HG03354 (cell line): ENCODE data around the gene SLC25A33.
"Not testable (repeated sequence)": the region's sequence is repeated elsewhere in the genome, so short reads cannot be mapped to it uniquely, and the experiment has no call there.

Experiments
- ATAC-seq: cut with Tn5 transposase; IDR thresholded peaks from one replicate; pipeline ENCODE4 v1.9.1; 2021; ENCODE audit warnings: mild to moderate bottlenecking; ENCODE audit not compliant: unreplicated experiment, poor library complexity, severe bottlenecking

The SLC25A33 gene

DNA sequence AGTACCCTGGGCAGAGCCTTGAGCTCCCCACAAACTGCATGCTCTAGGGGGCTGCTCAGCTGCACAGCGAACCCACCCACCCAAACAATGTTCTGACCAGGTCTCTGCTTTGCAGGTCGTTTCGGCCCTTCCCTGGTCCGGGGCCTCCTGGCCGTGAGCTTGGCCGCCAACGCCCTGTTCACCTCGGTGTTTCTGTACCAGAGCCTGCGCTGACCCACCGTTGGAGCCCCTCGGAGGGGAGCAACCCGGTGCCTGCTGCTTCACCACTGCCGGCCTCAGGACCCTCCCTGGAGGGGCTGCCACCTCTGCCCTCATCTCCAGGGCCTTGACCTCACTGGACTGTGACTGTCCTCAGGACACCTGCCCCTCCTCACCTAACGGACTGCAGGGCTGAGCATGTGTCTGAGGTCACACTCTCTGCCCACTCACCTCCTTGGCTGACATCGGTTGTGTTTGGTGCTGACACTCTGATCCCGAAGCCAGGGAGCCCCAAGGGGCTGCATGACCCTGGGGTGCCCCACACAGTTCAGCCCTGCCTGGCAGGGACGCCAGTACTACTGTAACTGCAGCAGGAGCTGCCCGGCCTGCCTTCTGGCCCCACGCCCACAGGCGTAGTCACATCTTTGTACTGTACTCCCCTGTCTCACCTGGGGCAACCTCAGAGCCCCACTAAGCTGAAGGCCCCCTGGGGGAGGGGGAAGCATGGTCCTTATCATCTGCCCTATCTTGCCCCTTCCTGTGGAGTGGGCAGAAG is 73.8 kb downstream of the SLC25A33 start:
- ATAC-seq: no peak

DNA sequence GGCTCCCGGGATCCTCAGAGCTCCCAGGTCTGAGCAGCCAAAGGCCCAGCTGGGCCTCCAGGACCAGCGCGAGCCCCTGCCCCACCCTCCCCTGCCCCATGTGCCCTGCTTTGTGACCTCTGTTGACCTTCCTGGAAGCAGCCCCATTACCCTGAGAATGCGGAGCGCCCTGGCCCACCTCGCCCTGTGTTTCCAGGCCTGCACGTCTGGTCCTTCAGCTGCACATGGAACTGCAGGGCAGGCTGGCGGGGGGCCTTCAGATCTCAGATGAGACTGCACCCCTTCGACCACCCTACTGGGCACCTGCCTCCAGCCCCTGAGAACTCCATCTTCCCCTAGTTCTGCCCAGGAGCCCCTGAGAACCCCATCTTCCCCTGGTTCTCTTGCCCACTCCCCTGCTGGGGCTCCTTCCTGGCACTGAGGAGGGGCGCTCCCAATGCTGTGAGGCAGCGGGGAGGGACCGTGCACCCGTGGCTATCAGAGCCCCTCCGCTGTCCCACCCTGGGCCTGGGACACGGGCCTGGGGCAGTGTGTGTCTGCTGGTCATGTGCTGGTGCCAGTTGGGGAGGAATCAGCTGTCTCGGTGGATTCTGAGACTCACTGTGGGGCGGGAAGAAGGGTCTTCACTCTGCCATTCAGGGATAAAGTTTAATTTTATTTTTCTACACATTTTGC is 74.5 kb downstream of the SLC25A33 start:
- no peak for ATAC-seq

DNA sequence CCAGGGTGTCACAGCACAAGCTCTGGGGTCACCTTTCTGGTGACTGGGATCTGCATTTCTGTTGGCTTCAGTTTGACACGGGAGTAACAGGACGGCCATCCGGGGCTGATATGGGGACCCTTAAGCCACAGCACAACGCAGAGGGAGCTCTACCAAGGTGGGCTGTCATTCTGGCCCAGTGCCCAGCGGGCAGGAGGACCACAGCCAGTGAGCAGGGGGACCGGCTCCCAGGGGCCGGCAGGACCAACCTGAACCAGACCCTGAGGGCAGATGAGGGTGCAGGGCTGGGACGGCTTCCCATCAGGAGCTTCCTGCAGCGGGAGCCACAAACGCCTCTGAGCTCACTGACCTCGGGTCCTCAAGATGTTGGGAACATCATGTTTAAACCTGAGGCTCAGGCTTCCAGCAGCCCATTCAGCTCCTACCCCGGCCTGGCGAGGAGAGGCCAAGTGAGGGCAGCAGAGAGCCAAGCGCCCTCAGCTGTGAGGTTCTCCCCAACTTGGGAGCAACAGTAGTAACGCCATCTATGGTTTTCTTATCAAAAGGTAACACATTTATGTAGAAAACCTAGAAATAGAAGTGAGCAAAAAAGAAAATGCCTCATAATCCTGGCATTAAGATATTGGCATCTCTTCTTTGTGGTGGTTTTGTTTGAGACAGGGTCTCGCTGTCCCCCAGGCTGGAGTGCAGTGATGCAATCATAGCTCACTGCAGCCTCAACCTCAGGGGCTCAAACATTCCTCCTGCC is 76.2 kb downstream of the SLC25A33 start:
- ATAC-seq: no peak

DNA sequence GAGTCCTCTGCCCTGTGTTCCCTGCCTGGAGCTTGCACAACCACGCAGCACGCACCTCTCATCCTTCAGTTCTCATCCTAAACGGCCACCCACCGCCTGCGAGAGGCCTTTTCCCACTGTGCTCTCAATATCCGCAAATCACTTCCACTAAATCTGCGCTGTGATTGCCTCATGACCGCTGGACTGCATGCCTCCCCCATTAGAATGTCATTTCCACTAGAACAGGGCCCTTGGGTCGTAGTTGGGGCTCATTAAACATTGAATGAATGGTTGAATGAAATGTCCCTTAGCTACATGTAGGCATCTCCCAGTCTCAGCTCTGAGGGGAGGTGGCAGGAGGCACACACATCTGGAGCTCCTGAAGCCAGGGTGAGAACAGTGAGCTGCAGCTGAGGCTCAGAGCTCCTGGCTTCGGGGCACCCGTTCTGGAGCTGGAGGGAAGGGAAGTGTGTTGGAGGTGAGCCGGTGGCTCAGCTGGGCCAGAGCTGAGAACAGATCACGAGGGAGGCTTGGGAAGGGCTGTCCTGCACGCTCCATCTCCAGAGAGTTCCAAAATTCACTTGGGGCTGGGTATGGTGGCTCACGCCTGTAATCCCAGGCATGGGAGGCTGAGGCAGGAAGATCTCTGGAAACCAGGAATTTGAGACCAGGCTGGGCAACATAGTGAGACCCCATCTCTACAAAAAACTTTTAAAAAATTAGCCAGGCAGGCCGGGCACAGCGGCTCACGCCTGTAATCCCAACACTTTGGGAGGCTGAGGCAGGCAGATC is 79.8 kb downstream of the SLC25A33 start:
- no peak for ATAC-seq

DNA sequence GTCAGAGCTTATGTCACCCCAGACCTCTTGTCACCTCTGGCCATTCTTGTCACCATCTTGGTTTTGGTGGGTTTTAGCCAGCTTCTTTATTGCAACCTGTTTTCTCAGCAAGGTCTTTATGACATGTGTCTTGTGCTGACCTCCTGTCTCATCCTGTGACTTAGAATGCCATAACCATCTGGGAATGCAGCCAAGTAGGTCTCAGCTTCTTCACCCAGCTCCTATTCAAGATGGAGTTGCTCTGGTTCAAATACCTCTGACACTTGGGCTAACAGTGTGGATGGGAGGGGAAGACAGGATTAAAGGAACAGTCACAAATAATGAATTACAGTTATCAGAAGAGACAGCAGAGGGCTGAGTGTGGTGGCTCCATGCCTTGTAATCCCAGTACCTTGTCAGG is 81.8 kb downstream of the SLC25A33 start:
- ATAC-seq: no peak

DNA sequence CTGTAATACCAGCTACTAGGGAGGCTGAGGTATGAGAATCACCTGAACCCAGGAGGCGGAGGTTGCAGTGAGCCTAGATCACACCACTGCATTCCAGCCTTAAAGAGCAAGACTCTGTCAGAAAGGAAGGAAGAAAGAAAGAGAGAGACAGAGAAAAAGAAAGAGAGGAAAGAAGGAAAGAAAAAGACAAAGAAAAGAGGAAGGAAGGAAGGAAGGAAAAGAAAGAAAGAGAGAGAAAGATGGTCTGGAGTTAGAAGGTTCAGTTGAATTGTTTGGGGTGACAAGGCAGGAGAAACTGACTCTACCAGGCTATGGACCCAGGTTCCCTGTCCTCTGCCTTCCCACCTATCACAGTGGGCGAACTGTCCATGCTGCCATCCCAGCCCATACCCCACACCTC is 84.8 kb downstream of the SLC25A33 start:
- no peak for ATAC-seq

DNA sequence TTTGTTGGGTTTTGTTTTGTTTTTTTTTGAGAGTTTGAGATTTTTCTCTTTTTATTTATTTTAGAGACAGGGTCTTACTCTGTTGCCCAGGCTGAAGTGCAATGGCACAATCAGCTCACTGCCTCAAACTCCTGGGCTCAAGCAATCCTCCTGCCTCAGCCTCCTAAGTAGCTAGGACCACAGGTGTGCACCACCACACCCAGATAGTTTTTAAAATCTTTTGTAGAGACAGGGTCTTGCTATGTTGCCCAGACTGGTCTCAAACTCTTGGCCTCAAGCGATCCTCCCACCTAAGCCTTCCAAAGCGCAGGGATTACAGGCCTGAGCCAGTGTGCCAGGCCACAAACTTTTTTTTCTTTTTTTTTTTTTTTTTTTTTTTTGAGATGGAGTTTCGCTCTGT is 85.8 kb downstream of the SLC25A33 start:
- not testable (repeated sequence) for ATAC-seq

DNA sequence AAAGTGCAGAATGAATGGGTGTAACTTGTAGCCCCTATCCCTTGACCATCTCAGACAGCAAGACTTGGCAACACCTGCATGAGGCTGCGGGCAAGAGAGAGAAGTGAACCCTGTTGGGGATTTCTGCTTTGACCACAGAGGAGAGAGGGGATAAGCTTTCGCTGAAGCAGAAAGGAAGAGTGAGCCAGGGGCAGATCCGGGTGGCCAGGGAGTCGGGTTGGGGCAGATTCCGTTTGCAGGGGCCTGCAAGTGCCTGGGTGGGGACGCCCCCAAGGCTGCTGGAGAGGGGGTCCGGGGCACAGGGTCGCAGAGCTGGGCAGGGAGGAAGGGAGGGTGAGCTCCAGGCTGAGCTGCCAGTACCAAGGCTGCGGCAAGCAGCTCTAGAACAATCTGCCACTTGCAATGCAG is 86.9 kb downstream of the SLC25A33 start:
- peak; percentile 61 for ATAC-seq

DNA sequence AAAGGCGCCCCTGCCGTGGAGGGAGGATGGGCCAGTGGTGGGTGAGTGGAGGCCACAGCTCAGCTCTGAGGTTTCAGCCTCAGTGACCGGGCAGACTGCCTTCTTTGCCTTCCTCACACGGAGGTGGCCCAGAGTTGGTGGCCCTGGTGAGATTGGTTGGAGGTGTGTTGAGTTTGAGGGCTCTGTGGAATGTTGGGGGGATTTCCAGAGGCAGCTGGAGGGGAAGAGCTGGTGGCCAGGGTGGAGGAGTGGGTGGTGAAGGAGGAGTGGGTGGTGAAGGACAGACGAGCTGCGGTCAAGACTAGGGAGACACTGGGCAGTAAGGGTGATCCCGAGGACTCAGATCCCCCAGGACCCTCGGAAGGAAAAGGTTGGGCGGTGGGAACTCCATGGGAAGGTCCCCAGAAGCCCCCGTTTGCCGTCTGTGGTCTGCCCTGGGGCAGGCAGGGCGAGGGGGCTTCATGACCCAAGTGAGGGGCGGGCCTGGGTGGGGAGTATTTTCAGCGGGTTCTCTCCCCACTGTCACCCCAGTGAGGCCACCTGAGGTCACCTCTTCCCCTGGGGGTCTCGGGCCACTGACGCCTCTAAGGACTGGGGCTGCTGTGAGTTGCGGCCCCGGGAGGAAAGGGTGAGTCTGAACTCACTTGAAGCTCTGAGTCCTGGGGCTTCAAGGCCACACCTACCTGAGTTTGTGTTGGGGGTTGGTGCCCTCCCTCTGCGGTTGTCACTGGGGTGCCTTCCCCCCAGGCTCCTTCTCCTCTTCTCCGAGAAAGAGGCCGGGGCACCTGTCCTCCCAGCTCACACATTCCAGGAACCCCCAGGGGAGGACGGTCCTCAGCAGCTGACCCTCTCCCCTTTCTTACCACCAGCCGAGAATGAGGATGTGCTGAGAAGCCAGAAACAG is 89.5 kb downstream of the SLC25A33 start:
- no peak for ATAC-seq

DNA sequence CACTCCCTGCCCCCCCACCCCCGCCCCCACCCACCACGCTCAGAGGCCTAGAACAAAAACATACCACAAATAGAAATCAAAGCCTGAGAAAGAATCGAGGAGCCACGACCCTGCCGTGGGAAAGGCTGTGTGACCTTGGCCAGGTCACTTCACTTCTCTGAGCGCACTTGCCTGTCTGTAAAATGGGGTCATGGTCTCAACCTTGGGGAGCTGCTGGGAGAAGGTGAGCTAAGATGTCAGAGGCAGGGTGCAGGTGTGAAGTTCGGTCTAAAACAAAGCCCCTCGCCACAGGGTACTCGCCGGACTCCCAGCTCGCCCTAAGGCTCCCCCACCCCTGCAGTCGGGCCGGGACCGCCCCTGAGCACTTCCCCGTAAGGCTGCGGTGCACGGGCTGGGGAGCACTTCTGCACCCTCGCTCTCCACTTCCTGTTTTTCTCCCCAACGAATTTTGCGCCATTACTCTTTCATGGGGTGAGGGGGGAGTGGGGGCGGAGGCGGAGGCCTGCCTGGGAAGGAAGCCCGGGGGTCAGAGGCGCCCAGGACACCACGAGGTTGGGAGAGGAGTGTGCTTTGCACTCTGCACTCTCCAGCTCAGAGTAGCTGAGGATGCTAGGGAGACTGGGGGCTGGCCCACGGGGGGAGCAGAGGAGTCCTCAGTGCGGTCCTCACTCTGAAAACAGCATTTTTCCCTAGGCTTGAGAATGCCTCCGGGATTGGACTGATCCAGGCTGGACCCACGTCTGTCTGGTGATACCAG is 90.4 kb downstream of the SLC25A33 start:
- ATAC-seq: no peak

DNA sequence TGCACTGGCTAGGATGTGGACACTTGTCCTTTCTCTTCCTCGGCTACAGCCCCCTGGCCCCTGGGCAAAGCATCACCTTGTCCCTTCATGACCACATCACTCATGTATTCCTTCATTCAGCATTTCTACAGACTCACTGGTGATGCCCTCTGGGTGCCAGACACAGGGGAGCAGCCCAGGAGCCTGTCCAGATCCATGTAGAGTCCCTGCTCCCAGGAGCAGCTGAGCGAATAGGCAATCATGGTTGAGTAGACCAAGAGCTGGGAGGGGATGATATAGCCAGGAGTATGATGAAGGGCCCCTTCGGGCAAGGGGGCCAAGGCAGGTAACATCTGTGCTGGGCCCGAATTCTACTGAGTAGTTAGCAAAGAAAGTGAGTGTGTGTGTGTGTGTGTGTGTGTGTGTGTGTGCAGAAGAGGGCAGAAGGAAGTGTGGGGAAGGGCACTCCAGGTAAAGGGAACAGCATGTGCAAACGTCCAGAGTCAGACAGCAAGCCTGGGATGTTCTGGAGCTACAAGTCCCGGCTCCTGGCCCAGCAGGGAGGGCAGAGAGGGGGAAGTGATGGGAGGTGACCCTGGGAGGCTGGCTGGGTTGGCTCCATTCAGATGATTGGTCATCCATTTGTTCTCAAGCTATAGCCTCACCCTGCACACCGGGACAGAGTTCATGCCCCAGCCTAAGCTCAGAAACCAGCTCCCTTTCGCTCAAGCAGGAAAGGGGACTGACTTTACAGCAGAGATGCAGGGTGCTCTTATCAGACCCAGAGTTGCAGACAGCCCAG is 91.3 kb downstream of the SLC25A33 start:
- ATAC-seq: no peak

DNA sequence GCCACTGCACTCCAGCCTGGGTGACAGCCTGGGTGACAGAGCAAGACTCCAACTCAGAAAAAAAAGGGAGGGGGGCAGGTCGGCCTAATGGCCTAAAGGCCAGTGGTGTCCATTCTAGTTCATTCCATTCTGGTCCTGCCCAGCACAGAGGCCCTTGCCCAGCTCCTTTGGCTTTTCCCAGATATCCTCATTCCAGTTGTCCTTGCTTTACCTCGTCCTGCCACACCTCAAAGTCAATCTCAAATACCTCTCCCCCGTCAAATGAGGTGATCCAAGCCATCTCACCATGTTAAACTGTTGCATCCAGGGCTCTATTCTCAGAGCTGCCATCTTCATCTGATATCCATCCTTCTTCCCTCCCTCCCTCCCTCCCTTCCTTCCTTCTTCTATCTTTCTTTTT is 92.3 kb downstream of the SLC25A33 start:
- ATAC-seq: no peak

DNA sequence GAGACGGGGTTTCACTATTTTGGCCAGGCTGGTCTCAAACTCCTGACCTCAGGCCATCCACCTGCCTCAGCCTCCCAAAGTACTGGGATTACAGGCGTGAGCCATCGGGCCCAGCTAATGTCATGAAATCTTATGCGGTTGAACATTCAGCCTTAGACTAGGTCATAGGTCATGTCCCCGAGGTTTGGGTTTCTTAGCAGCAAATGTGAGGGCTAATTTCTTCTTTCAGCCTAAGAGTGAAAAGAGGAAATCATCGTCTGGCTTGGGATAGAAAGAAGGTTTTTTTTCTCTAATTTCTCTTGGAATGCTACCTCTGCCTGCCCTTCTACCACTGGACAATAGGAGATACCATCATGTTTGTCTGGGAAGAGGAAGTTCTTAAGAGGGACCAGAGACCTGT is 94.2 kb downstream of the SLC25A33 start:
- no peak for ATAC-seq

DNA sequence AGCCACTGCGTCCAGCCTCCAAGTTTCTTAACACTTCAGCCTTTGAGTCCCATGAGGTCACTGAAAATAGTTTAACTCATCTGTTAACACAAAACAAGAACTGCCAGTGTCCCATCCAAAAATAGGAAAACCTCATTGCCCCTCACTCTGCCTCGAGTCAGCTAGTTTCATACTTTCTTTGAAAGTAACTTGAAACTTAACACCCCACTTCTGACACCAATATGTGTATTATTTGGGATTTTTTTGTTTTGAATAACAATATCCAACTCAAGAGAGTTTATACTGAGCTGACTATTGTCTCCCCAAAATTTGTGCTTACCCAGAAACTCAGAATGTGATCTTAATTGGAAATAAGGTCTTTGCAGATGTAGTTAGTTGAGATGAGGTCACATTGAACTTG is 95.3 kb downstream of the SLC25A33 start:
- ATAC-seq: no peak
